HEK293T (cell line): ENCODE data around the gene ARRB1.

Experiments used
- ARNT ChIP-seq: fragments of 450-650 bp; IDR thresholded peaks from 2 replicates; pipeline ENCODE4 v1.6.1; 2017; ENCODE audit warnings: mild to moderate bottlenecking
- BHLHE40 ChIP-seq: fragments of 450-650 bp; IDR thresholded peaks from 2 replicates; pipeline ENCODE4 v1.6.1; 2016; ENCODE audit warnings: mild to moderate bottlenecking, moderate library complexity, borderline replicate concordance
- FOXA1 ChIP-seq: fragments of 450-650 bp; IDR thresholded peaks from 2 replicates; pipeline ENCODE4 v1.6.1; 2016; ENCODE audit warnings: mild to moderate bottlenecking
- HDGF ChIP-seq: fragments of 450-650 bp; IDR thresholded peaks from 2 replicates; pipeline ENCODE4 v1.6.1; 2017; ENCODE audit warnings: antibody characterized with exemption, borderline replicate concordance
- L3MBTL2 ChIP-seq: fragments of 450-650 bp; conservative IDR thresholded peaks from 2 replicates; pipeline ENCODE4 v1.6.1; 2016; ENCODE audit warnings: mild to moderate bottlenecking
- LEF1 ChIP-seq: fragments of 450-650 bp; IDR thresholded peaks from 2 replicates; pipeline ENCODE4 v1.6.1; 2017; ENCODE audit warnings: mild to moderate bottlenecking, borderline replicate concordance
- PKNOX1 ChIP-seq: fragments of 450-650 bp; IDR thresholded peaks from 2 replicates; pipeline ENCODE4 v1.6.1; 2016
- SP1 ChIP-seq: fragments of 450-650 bp; IDR thresholded peaks from 2 replicates; pipeline ENCODE4 v1.6.1; 2017

DNA sequence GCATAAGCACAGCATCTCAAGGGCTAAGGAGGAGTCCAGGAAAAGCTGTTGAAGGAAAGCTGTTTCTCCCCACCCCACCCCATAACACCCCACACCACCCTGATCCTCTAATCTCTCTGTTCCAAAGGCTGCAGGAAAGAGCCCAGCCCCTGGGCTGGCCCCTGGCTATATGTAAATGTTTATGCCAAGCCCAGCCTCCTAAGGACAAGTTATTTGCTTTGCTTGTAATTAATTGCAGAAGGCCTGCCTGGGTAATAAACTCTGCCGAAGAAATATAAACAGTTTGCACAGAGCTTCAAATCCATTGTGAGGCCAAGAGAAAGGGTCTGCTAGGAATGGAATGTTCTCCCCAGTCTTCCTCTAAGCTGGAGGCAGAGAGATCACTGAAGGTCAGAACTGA is 21.2 kb downstream of the ARRB1 start:
- TF ChIP-seq PKNOX1 (no peak), SP1 (no peak), LEF1 (no peak), BHLHE40 (no peak), FOXA1 (no peak), L3MBTL2 (no peak), HDGF (no peak), ARNT (no peak)
